SJCRH30 (cell line): Measurements from ENCODE around the gene SS18. TPM values are rescaled to one million over a fixed set of nuclear protein-coding genes. Genes with fewer than 3 reads are reported as not detected.
A peak's percentile ranks its signal among the peaks of the same experiment; 100 is the strongest.

Experiments
- DNase-seq, 2 experiments: peaks; one replicate each; pipeline ENCODE4 v3.0.0-alpha.2; 2015 to 2020
- H3K27ac ChIP-seq: fragments of 250-450 bp; sonication (Bioruptor Pico); 2 replicates; pipeline ENCODE4 v1.5.1; 2020; ENCODE audit warnings: mild to moderate bottlenecking, moderate library complexity
- H3K27me3 ChIP-seq: fragments of 250-450 bp; sonication (Bioruptor Pico); 2 replicates; pipeline ENCODE4 v1.5.1; 2020; ENCODE audit warnings: mild to moderate bottlenecking, moderate library complexity
- H3K36me3 ChIP-seq: fragments of 250-450 bp; sonication (Bioruptor Pico); 2 replicates; pipeline ENCODE4 v1.5.1; 2020; ENCODE audit warnings: mild to moderate bottlenecking, moderate library complexity
- H3K4me1 ChIP-seq: fragments of 250-450 bp; sonication (Bioruptor Pico); 2 replicates; pipeline ENCODE4 v1.5.1; 2020; ENCODE audit warnings: mild to moderate bottlenecking, moderate library complexity
- H3K4me3 ChIP-seq: fragments of 250-450 bp; sonication (Bioruptor Pico); 2 replicates; pipeline ENCODE4 v1.5.1; 2020; ENCODE audit warnings: mild to moderate bottlenecking, moderate library complexity
- H3K9me3 ChIP-seq: fragments of 250-450 bp; sonication (Bioruptor Pico); replicated peaks from 2 replicates; pipeline ENCODE4 v1.5.1; 2020; ENCODE audit warnings: mild to moderate bottlenecking, moderate library complexity
- total RNA-seq: library from RNA; depleted of rRNA; stranded (reverse); fragments of >200 nt; shearing (Covaris generic); gene quantifications from 2 replicates; pipeline ENCODE4 v1.2.3, GENCODE V29; 2014

The SS18 gene
- total RNA-seq, 1 experiment from 2014 or later = 70.2 TPM

DNA sequence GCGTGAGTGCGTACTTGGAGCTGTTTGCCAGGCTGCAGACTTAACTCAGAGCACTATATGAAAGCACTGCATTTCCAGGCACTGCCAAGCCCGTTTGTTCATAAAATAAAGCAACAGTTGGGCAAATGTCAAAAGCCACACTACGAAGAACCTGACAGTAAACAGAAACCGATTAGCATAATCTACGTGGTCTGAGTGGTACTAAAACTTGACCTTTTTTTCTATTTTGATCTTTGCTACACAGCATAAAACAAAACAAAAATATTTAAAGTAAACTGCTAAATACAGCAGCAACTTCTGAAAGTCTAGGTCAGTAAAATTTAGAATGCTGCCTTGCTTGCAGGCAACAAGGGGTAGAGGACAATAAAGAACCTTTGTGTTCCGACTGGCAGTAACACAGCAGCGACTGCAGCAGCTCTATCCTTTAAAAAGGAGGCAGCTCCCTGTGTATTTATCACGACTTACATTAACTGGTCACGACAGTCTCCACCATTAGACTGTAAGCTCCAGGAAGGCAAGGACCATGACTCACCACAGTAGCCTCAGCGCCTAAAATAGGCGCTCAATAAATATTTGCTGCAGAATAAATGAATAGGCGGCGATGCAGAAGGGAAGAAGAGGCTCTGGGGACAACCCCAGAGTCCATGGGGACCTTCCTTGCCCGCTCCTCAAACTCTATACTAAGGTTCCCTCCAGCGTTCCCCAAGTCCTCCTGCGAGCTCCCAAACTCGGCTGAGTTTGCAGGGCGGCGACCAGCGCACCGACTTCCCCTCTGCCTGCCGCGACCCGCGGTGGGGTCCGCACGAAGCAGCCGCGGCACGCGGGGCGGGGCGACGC is 902 bp downstream of the SS18 start:
- H3K4me3 ChIP-seq = peak overlapping the region; percentile 91
- peaks cover 18% of the 10 kb centered on the region for H3K36me3 ChIP-seq
- H3K27me3 ChIP-seq = no peaks in the 10 kb centered on the region
- peak overlapping the region; percentile 95; the same call in 1 of the 2 replicates for H3K27ac ChIP-seq
- no peaks in the 10 kb centered on the region for H3K9me3 ChIP-seq
- no peaks in the 10 kb centered on the region for H3K4me1 ChIP-seq
- DNase-seq = peak; percentile 2 to 38

DNA sequence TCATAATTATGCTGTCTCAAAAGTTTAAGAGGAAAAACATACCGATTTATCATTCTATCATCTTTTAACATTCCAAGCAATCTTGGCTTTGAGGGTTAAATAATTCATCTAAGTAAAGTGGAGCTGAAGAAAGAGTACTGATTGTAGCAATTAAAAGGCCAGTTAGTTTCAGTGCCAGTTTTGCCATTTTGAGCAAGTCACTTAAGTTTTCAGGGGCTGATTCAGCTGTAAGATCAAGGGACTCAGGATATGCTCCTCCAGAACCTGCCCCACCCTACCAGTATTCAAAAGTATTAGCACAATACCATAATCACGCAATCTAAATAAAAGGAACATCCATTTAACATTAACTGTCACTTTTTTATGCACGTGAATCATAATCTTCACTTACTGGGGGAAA is 1.9 kb downstream of the SS18 start:
- H3K9me3 ChIP-seq = no peaks in the 10 kb centered on the region
- H3K4me3 ChIP-seq = peak overlapping the region; percentile 91
- peaks cover 20% of the 10 kb centered on the region for H3K36me3 ChIP-seq
- H3K27ac ChIP-seq = no peak overlapping the region
- no peaks in the 10 kb centered on the region for H3K4me1 ChIP-seq
- DNase-seq = no peak
- no peaks in the 10 kb centered on the region for H3K27me3 ChIP-seq

DNA sequence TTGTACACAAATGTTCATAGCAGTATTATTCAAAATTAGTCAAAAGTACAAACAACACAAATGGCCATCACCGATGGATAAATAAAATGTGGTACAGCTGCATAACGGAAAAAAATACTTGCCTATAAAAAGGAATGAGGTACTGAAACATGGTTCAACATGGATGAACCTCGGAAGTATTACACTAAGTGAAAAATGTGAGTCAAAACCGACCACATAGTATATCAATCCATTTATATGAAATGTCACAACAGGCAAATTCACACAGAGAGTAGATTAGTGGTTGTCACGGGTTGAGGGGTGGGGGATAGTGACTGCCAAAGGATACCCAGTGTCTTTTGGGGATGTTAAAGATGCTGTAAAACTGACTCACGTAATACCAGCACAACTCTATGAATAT is 3.5 kb downstream of the SS18 start:
- Histone ChIP-seq H3K4me3 (no peak overlapping the region), H3K27me3 (no peaks in the 10 kb centered on the region), H3K36me3 (peaks cover 33% of the 10 kb centered on the region), H3K27ac (no peak overlapping the region), H3K9me3 (no peaks in the 10 kb centered on the region), H3K4me1 (no peaks in the 10 kb centered on the region)
- no peak for DNase-seq

DNA sequence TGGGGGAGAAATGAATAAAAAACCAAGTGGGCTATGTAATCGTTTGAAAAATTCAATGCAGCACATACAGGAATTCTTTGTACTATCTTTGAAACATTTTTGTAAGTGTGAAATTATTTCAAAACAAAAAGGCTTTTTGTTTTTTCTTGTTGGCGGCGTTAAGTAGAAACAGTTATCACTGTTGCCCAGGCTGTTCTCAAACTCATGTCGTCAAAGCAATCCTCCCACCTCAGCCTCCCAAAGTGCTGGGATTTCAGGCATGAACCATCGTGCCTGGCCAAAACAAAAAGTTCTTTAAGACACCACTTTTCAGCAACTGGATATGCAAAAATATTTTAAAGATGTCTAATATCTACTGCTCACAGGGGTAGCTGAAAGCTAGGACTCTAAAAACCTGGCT is 5.4 kb downstream of the SS18 start:
- H3K36me3 ChIP-seq = peaks cover 48% of the 10 kb centered on the region
- no peak overlapping the region for H3K27ac ChIP-seq

DNA sequence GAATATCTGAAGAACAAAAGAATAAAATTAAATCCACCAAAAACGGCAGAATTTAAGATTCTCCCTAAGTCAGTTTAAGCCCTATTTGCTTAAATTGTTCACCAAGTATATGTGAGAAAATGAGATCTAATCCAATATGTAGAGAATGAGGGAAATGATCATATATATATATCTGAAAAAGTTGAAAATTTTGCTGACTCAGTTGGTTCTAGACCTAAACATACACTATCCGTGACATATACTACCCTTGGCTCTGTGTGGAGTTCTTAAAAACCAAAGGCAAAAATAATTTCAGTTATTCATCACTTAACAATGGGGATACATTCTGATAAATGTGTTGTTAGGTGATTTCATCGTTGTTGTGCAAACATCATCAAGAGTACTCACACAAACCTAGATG is 7.3 kb downstream of the SS18 start:
- H3K27ac ChIP-seq = no peak overlapping the region
- H3K9me3 ChIP-seq = no peaks in the 10 kb centered on the region
- no peaks in the 10 kb centered on the region for H3K27me3 ChIP-seq
- DNase-seq = no peak
- peaks cover 52% of the 10 kb centered on the region for H3K36me3 ChIP-seq
- no peak overlapping the region for H3K4me3 ChIP-seq
- H3K4me1 ChIP-seq = no peaks in the 10 kb centered on the region

More for the DNA sequence above, 5.4 kb downstream of the SS18 start:
- Histone ChIP-seq H3K27me3 (no peaks in the 10 kb centered on the region), H3K4me1 (no peaks in the 10 kb centered on the region), H3K9me3 (no peaks in the 10 kb centered on the region), H3K4me3 (no peak overlapping the region)
- DNase-seq = no peak

DNA sequence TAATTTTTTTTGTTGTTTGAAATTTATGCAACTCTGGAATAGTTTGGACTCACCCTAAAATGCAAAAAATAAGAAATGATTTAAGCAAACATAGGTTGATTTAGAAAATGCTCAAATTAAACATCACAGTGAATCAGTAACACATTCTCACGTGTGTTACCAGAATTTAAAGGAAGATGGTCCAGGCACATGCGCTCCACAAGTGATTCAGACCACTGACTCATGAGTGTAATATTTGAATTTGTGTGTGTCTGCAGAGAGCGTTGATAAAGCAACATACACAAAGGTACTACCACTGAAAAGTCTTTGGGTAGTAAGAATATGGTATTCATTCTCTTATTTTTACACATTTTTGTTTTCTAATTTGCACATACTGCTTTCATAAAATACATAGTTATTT is 7.9 kb downstream of the SS18 start:
- H3K27ac ChIP-seq = no peak overlapping the region
- no peaks in the 10 kb centered on the region for H3K27me3 ChIP-seq
- no peak overlapping the region for H3K4me3 ChIP-seq
- no peaks in the 10 kb centered on the region for H3K9me3 ChIP-seq
- no peak for DNase-seq
- no peaks in the 10 kb centered on the region for H3K4me1 ChIP-seq
- H3K36me3 ChIP-seq = peaks cover 56% of the 10 kb centered on the region

DNA sequence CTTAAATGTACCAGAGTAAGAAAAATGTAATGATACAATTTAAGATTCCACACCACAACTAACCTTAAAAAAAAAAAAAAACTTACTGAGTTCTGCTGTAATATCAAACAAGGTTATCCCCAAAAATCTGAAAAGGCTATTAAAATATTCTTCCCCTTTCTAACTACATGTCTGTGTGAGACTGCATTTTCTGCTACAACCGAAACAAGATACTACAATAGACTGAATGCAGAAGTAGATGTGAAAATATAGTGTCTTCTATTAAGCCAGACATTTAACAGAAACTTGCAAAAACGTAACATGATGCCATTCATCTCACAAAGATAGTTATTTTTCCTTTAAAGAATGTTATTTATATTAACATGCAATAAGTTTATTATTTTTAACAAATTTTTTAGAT is 16.2 kb downstream of the SS18 start:
- DNase-seq = no peak
- no peak overlapping the region for H3K27ac ChIP-seq
- H3K4me3 ChIP-seq = no peak overlapping the region
- no peaks in the 10 kb centered on the region for H3K27me3 ChIP-seq
- peaks cover 32% of the 10 kb centered on the region for H3K36me3 ChIP-seq
- H3K4me1 ChIP-seq = no peaks in the 10 kb centered on the region
- no peaks in the 10 kb centered on the region; the same call in 1 of the 2 replicates for H3K9me3 ChIP-seq

DNA sequence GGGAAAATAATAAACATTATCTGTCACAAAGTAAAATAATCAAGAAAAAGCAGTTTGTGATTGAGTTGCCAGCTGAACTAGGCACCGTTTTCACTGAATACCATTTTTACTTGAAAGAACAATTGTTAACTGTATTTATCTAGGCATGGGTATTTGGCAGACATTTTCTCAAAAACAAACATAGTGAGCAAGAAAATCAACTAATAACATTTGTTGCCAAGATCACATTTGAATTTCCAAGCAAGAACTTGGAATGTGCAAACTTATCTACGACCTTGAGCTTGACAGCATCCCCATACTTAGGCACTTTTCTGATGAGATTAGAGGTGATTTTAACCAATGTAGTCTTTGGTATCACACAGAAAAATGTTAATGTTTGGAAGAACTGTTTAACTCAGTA is 16.7 kb downstream of the SS18 start:
- Histone ChIP-seq H3K9me3 (no peaks in the 10 kb centered on the region; the same call in 1 of the 2 replicates), H3K4me1 (no peaks in the 10 kb centered on the region), H3K27ac (no peak overlapping the region), H3K36me3 (peaks cover 32% of the 10 kb centered on the region), H3K4me3 (no peak overlapping the region), H3K27me3 (no peaks in the 10 kb centered on the region)
- DNase-seq = no peak

DNA sequence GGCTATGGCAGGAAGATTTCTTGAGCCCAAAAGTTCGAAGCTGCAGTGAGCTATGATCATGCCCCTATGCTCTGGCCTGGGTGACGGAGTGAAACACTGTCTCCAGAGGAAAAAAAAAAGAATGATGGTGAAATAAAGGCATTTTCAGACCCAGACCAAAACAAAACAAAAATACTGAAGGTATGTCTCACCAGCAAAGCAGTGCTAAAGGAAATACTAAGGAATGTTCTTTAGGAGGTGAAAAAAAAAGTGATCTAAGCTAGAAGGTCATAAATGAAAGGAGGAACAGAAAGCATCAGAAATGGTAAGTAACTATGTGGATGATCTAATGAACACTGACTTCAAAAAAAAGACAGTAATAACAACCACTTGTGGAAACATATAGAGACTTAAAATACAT is 18.7 kb downstream of the SS18 start:
- Histone ChIP-seq H3K4me3 (no peak overlapping the region), H3K9me3 (no peaks in the 10 kb centered on the region; the same call in 1 of the 2 replicates), H3K27ac (no peak overlapping the region), H3K4me1 (no peaks in the 10 kb centered on the region), H3K27me3 (no peaks in the 10 kb centered on the region), H3K36me3 (peaks cover 26% of the 10 kb centered on the region)
- DNase-seq = no peak

DNA sequence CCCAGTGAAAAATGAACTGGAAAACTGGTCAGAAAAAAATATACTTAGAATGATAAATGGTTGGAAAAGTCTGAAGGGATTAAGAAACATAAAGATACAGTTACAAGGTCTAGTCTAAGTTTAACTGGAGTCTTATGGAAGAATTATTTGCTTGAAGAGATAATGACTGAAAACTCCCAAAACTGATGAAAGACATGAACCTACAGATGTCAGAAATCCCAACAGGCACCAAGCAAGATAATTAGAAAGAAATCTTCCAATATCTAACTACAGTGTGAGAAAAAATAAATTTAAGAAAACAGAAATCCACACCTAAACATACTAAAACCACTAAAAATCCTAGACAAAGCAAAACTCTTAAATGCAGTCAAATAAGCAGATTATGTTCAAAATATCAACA is 19.4 kb downstream of the SS18 start:
- Histone ChIP-seq H3K4me1 (no peaks in the 10 kb centered on the region), H3K27ac (no peak overlapping the region), H3K4me3 (no peak overlapping the region), H3K36me3 (peaks cover 26% of the 10 kb centered on the region), H3K27me3 (no peaks in the 10 kb centered on the region), H3K9me3 (no peaks in the 10 kb centered on the region; the same call in 1 of the 2 replicates)
- DNase-seq = no peak

DNA sequence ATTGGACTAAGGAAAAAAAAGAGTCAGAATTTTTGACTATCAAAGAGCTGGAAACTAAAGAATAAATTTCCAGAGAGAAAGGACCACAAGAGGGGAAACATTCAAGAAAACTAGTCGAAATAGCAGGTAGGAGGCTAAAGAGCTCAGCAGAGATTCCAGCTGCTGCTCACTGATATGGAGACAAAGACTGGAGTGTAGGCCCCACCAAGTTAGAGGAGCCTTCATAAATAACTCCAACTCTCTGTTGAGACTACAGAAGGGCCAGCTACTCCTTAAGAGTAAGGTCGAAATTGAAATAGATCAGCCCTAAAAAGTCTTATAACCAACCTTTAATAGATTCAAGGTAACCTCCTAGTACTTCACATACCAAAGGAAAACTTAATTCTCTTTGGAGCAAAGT is 31.1 kb downstream of the SS18 start:
- DNase-seq = no peak
- Histone ChIP-seq H3K4me3 (no peak overlapping the region), H3K27ac (no peak overlapping the region), H3K27me3 (no peaks in the 10 kb centered on the region), H3K4me1 (no peaks in the 10 kb centered on the region), H3K9me3 (no peaks in the 10 kb centered on the region), H3K36me3 (peaks cover 13% of the 10 kb centered on the region)

DNA sequence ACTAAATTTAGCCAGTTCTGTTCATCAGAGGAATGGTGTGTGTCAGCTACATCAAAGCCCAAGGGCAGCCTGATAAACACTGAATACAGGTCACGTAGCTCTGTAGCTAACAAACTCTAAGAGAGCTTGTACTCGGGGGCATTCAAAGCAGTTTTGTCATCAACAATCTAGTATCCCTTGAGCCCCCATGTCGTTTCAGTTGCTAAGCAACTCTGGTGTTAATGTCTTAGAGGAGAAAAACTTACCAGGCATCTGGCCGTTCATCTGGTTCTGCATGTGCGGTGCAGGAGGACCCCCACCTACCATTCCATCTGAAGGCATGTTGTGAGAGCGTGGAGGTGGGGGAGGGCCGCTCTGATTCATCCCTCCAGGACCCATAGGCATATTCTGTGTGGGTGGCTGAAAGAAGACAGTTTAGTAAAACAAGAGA is 33.1 kb downstream of the SS18 start:
- Histone ChIP-seq H3K27ac (no peak overlapping the region), H3K27me3 (no peaks in the 10 kb centered on the region), H3K4me3 (no peak overlapping the region), H3K9me3 (no peaks in the 10 kb centered on the region), H3K4me1 (no peaks in the 10 kb centered on the region), H3K36me3 (peaks cover 28% of the 10 kb centered on the region)
- DNase-seq = no peak

DNA sequence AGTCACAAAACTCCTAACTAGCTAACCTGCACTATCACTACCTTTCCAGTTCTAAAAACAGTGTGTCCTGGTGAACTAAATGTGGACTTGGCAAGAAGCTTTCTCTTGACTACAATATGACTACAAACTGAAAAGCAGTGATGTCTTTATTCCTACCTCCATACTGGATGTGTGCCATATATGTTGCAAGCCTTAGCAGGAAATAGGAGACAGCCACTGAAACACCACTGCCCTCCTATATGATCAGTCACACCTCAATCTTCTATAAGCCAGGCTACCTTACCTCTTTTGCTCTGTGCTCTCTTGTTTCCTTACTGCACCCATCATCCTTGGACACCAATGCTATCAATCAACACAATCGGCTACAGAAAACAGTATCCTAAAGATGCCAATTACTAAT is 34.1 kb downstream of the SS18 start:
- no peaks in the 10 kb centered on the region for H3K4me1 ChIP-seq
- no peaks in the 10 kb centered on the region for H3K27me3 ChIP-seq
- H3K36me3 ChIP-seq = peaks cover 37% of the 10 kb centered on the region
- no peak for DNase-seq
- H3K9me3 ChIP-seq = no peaks in the 10 kb centered on the region
- no peak overlapping the region for H3K27ac ChIP-seq
- H3K4me3 ChIP-seq = no peak overlapping the region

DNA sequence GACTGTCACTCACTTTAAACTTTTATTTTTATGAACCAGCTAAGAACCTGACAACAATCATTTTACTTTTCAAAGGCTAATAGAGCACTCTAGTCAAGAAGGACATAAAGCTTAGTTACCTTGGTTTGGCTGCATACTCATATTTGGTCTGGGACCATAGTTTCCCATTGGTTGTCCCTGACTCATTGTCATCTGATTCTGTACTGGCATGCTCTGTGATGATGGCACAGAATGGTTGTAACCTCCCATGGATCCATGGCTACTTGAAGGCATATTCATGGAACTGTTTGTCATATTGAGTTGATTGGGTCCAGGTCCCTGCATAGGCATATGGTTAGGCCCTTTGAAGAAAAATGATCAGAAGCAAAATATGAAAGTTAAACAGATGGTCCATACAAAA is 37.9 kb downstream of the SS18 start:
- H3K27ac ChIP-seq = no peak overlapping the region
- H3K9me3 ChIP-seq = no peaks in the 10 kb centered on the region
- peaks cover 37% of the 10 kb centered on the region for H3K36me3 ChIP-seq
- H3K4me3 ChIP-seq = no peak overlapping the region
- DNase-seq = no peak
- no peaks in the 10 kb centered on the region for H3K4me1 ChIP-seq
- no peaks in the 10 kb centered on the region for H3K27me3 ChIP-seq

DNA sequence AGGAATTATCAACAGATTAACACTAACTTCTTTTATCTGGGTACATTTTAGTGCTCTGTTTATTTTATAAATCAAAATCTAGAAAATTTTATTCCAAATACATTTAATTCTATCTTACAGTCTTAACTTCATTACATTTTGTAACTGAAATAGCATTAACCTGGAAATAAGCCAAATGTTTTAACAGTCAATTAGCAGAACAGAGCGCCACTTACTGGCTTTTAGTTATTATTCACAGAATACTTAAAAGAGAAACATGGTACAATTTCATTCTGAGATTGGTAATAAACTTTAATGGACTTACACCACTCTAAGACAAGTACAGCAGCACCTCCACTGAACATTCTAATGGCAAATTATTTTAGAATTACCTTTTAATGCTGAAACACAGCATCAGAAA is 38.6 kb downstream of the SS18 start:
- no peak for DNase-seq
- no peak overlapping the region for H3K27ac ChIP-seq
- peaks cover 31% of the 10 kb centered on the region for H3K36me3 ChIP-seq
- no peaks in the 10 kb centered on the region for H3K27me3 ChIP-seq
- H3K9me3 ChIP-seq = no peaks in the 10 kb centered on the region
- H3K4me1 ChIP-seq = no peaks in the 10 kb centered on the region
- no peak overlapping the region for H3K4me3 ChIP-seq
